ENCODE measurements around the gene CBX3. TPM values are rescaled to one million over a fixed set of nuclear protein-coding genes. Genes with fewer than 3 reads are reported as not detected.
"Not testable (repeated sequence)": the region's sequence is repeated elsewhere in the genome, so short reads cannot be mapped to it uniquely, and the experiment has no call there.

The CBX3 gene
- total RNA-seq, 1 experiment from 2014 or later: 490 TPM

- DNase-seq (ENCODE audit: low read depth, low spot score): not testable (repeated sequence)
- in situ Hi-C loops (cut with HindIII; ENCODE audit: low pct_unique_long_range_greater_than_20kb, low sequenced_read_pairs): loop anchor here (5.0 to 10.0 kb wide), 2 partner anchors 77 to 300 kb away; no protein-coding TSS in a partner anchor
These were observed 6.8 kb upstream of the CBX3 start for GRCh38 chr7:26194764-26195163.

GRCh38 chr7:26195182-26195581 lies 6.4 kb upstream of the CBX3 start:
- no peak for DNase-seq (ENCODE audit: low read depth, low spot score)
- in situ Hi-C loops (cut with HindIII; ENCODE audit: low pct_unique_long_range_greater_than_20kb, low sequenced_read_pairs): loop anchor here (5.0 to 10.0 kb wide), 2 partner anchors 78 to 300 kb away; no protein-coding TSS in a partner anchor

GRCh38 chr7:26195867-26196657 lies 5.5 kb upstream of the CBX3 start:
- DNase-seq (ENCODE audit: low read depth, low spot score): no peak
- in situ Hi-C loops (cut with HindIII; ENCODE audit: low pct_unique_long_range_greater_than_20kb, low sequenced_read_pairs): loop anchor here (5.0 to 10.0 kb wide), 2 partner anchors 79 to 301 kb away; no protein-coding TSS in a partner anchor

GRCh38 chr7:26197153-26198115 lies 4.1 kb upstream of the CBX3 start:
- no peak for DNase-seq (ENCODE audit: low read depth, low spot score)
- in situ Hi-C loops (cut with HindIII; ENCODE audit: low pct_unique_long_range_greater_than_20kb, low sequenced_read_pairs): loop anchor here (5.0 to 10.0 kb wide), 2 partner anchors 80 to 303 kb away; no protein-coding TSS in a partner anchor

- in situ Hi-C loops (cut with HindIII; ENCODE audit: low pct_unique_long_range_greater_than_20kb, low sequenced_read_pairs): loop anchor here (5.0 to 10.0 kb wide), 2 partner anchors 81 to 303 kb away; no protein-coding TSS in a partner anchor
- DNase-seq (ENCODE audit: low read depth, low spot score): peak; percentile 68
These were observed 3.3 kb upstream of the CBX3 start for GRCh38 chr7:26198133-26198780.

GRCh38 chr7:26198781-26199169 lies 2.8 kb upstream of the CBX3 start:
- in situ Hi-C loops (cut with HindIII; ENCODE audit: low pct_unique_long_range_greater_than_20kb, low sequenced_read_pairs): loop anchor here (5.0 to 10.0 kb wide), 2 partner anchors 81 to 304 kb away; no protein-coding TSS in a partner anchor
- no peak for DNase-seq (ENCODE audit: low read depth, low spot score)

- in situ Hi-C loops (cut with HindIII; ENCODE audit: low pct_unique_long_range_greater_than_20kb, low sequenced_read_pairs): loop anchor here (5.0 to 10.0 kb wide), 2 partner anchors 82 to 305 kb away; no protein-coding TSS in a partner anchor
- peak; percentile 91 for DNase-seq (ENCODE audit: low read depth, low spot score)
These were observed 2.1 kb upstream of the CBX3 start for GRCh38 chr7:26199301-26200037.

GRCh38 chr7:26200038-26200443 lies 1.5 kb upstream of the CBX3 start:
- DNase-seq (ENCODE audit: low read depth, low spot score): peak; percentile 68
- in situ Hi-C loops (cut with HindIII; ENCODE audit: low pct_unique_long_range_greater_than_20kb, low sequenced_read_pairs): no loop called here

GRCh38 chr7:26200444-26201246 lies 900 bp upstream of the CBX3 start, which contains the start of gene HNRNPA2B1:
HNRNPA2B1 (minus strand) TSS chr7:26200746; CDS start chr7:26200577, 169 bp downstream.
- peak; percentile 100 for DNase-seq (ENCODE audit: low read depth, low spot score)
- in situ Hi-C loops (cut with HindIII; ENCODE audit: low pct_unique_long_range_greater_than_20kb, low sequenced_read_pairs): no loop called here

GRCh38 chr7:26202019-26202990 lies 760 bp downstream of the CBX3 start:
- in situ Hi-C loops (cut with HindIII; ENCODE audit: low pct_unique_long_range_greater_than_20kb, low sequenced_read_pairs): no loop called here
- peak; percentile 64 for DNase-seq (ENCODE audit: low read depth, low spot score)

- in situ Hi-C loops (cut with HindIII; ENCODE audit: low pct_unique_long_range_greater_than_20kb, low sequenced_read_pairs): no loop called here
- no peak for DNase-seq (ENCODE audit: low read depth, low spot score)
These were observed 1.5 kb downstream of the CBX3 start for GRCh38 chr7:26203016-26203415.

GRCh38 chr7:26208040-26208439 lies 6.5 kb downstream of the CBX3 start:
- in situ Hi-C loops (cut with HindIII; ENCODE audit: low pct_unique_long_range_greater_than_20kb, low sequenced_read_pairs): no loop called here
- DNase-seq (ENCODE audit: low read depth, low spot score): peak; percentile 80

GRCh38 chr7:26212921-26213718 lies 11.6 kb downstream of the CBX3 start:
- in situ Hi-C loops (cut with HindIII; ENCODE audit: low pct_unique_long_range_greater_than_20kb, low sequenced_read_pairs): no loop called here

GRCh38 chr7:26213807-26214515 lies 12.4 kb downstream of the CBX3 start:
- no peak for DNase-seq (ENCODE audit: low read depth, low spot score)
- in situ Hi-C loops (cut with HindIII; ENCODE audit: low pct_unique_long_range_greater_than_20kb, low sequenced_read_pairs): no loop called here

More at GRCh38 chr7:26212921-26213718, 11.6 kb downstream of the CBX3 start:
- DNase-seq (ENCODE audit: low read depth, low spot score): no peak

All from SK-MEL-5 (cell line).